Measurements from ENCODE around the gene RCVRN.

- TF ChIP-seq CTCF (IDR thresholded peaks at IDR 0.05) (no peak), POLR2A (IDR thresholded peaks at IDR 0.05) (no peak), POLR2AphosphoS5 (IDR thresholded peaks at IDR 0.05) (no peak)
Measured at GRCh38 chr17:9906616-9907015, 1.5 kb upstream of the RCVRN start.
